ENCODE results near the gene PARP15.
A peak's percentile ranks its signal among the peaks of the same experiment; 100 is the strongest.
"Not testable (repeated sequence)": the region's sequence is repeated elsewhere in the genome, so short reads cannot be mapped to it uniquely, and the experiment has no call there.

The PARP15 gene

DNA sequence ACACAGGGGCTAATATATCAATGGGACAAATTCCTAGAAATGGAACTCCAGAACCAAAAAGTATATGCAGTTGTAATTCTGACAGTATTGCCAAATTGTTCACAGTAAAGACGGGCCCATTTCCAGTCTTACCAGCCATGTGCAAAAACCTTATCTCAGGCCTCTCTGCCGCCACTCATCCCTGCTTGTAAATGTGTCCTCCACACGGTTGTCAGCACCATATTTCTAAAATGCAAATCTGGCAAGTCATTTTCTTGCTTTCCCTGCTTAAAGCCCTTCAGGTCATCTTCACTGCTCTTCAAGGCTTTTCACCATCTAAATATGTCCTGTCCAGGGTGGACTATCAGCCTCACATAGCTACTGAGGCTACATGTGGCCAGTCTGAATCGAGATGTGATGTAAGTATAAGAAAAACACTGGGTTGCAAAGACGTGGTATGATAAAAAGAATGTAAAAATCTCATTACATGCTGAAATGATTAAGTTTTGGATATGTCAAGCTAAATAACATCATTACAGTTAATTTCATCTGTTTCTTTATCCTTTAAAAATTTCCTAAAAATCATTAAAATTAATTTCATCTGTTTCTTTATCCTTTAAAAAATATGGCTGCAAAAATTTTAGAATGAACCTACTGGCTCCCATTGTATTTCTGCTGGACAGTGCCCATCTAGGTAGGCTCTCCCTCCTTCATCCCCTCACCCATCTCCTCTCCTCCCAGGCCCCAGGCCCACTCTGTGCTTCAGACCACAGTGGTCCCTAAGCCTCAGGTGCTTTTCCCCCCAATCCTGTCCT, 14.3 kb upstream of the PARP15 start:
- Histone ChIP-seq H3K14ac (ENCODE audit: low read length) (no peak overlapping the region), H4K12ac (ENCODE audit: low read depth, low read length) (no peak overlapping the region), H3K18ac (ENCODE audit: low read length) (no peak overlapping the region), H3K36me3 (ENCODE audit: control insufficient read depth in 1 of 2, insufficient read depth in 2 of 2, low read length in 2 of 2) (no peaks in the 10 kb centered on the region), H3K79me1 (ENCODE audit: low read length) (peaks cover 8% of the 10 kb centered on the region), H2BK120ac (ENCODE audit: insufficient read depth, low read length, poor library complexity) (peak overlapping the region; percentile 6), H2AFZ (ENCODE audit: insufficient read depth, low read length, poor library complexity) (peak overlapping the region; percentile 45), H3K4me1 (ENCODE audit: control insufficient read depth in 1 of 2, insufficient read depth in 2 of 2, low read length in 2 of 2) (peaks cover 0 to 3% of the 10 kb centered on the region in 2 experiments), H3K27ac (ENCODE audit: low read depth, low read length) (no peak overlapping the region), H3K27me3 (ENCODE audit: insufficient read depth, low read length) (no peaks in the 10 kb centered on the region), H4K91ac (ENCODE audit: low read depth, low read length) (no peak overlapping the region), H2AK5ac (ENCODE audit: low read length) (no peak overlapping the region), H4K8ac (ENCODE audit: low read depth, low read length) (peak overlapping the region; percentile 61), H3K23ac (ENCODE audit: low read length) (no peak overlapping the region), H3K4me2 (ENCODE audit: low read length) (no peak overlapping the region), H3K4ac (ENCODE audit: low read depth, low read length) (no peak overlapping the region), H3K4me3 (ENCODE audit: low read depth, low read length) (no peak overlapping the region), H2BK5ac (ENCODE audit: low read depth, low read length, poor library complexity) (no peak overlapping the region), H3K9ac (ENCODE audit: low read length) (no peak overlapping the region), H3K79me2 (ENCODE audit: control insufficient read depth, insufficient read depth, low read length, poor library complexity) (peaks cover 5% of the 10 kb centered on the region), H2BK12ac (ENCODE audit: low read length) (peak overlapping the region; percentile 82), H3K9me3 (ENCODE audit: insufficient read depth, low read depth, low read length) (no peaks in the 10 kb centered on the region)
- DNase-seq = no peak
- no CpG with 5 or more reads among the region's 5 CpGs for WGBS (ENCODE audit: extremely low coverage, insufficient coverage, insufficient read length)

DNA sequence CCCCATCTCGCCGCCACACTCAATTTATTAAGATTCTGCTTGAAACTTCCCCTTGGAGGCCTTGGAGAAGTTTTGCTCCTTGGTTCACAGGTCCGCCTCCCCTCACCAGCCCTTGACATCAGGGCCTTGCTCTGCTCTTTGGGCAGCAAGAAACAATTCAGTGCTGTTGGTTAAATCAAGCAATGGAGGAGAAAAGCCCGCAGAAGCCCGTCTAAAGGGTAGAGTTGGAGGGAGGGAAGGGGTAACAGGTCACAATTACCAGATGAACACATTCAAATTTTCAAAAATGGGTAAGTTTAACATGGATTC, 13.8 kb upstream of the PARP15 start:
- H3K27me3 ChIP-seq (ENCODE audit: insufficient read depth, low read length) = no peaks in the 10 kb centered on the region
- H3K14ac ChIP-seq (ENCODE audit: low read length) = no peak overlapping the region
- no CpG with 5 or more reads among the region's 5 CpGs for WGBS (ENCODE audit: extremely low coverage, insufficient coverage, insufficient read length)

DNA sequence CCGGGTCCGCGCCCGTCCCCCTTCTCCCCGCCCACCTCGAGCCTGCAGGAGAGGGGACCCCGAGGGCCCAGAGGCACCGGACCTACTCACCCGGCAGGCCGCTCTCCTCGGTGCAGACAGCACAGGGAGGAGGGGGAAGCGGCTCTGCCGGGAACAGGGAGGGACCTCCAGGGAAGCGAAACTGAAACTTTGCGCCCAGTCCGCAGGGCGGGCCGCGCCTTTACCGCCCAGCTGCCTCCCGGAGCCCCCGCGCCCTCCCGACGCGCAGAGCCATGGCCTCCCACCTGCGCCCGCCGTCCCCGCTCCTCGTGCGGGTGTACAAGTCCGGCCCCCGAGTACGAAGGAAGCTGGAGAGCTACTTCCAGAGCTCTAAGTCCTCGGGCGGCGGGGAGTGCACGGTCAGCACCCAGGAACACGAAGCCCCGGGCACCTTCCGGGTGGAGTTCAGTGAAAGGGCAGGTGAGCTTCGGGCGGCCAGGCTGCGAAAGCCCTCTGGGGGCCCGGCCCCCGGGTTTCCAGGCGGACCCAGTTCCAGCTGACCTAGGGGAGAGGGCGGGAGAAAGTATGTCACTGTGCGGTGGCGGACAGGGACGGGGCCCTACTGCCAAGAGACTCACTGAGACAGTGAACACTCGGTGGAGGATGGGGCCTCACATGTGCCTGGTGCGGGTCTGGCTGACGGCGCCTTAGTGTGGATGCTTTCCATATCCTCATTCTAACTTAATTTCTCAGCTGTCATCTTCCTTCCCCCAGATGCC, 13.1 kb upstream of the PARP15 start, which contains the start of the genes DTX3L and PARP9:
Gene DTX3L, plus strand, starts transcription at position 184 of the 758 bp plus-strand sequence. Its CDS starts 89 bp downstream, at position 273.
Gene PARP9, minus strand, starts transcription at position 146 of the 758 bp plus-strand sequence. CDS start 4,680 bp downstream, outside the sequence.
- Histone ChIP-seq H3K36me3 (ENCODE audit: control insufficient read depth in 1 of 2, insufficient read depth in 2 of 2, low read length in 2 of 2) (no peaks in the 10 kb centered on the region), H2BK5ac (ENCODE audit: low read depth, low read length, poor library complexity) (no peak within 1 kb of the TSS), H3K79me1 (ENCODE audit: low read length) (peaks cover 8% of the 10 kb centered on the region), H2BK12ac (ENCODE audit: low read length) (peak within 1 kb of the TSS; percentile 82), H3K9ac (ENCODE audit: low read length) (no peak within 1 kb of the TSS), H3K4me2 (ENCODE audit: low read length) (peak within 1 kb of the TSS; percentile 78), H2AFZ (ENCODE audit: insufficient read depth, low read length, poor library complexity) (peak within 1 kb of the TSS; percentile 50), H2BK120ac (ENCODE audit: insufficient read depth, low read length, poor library complexity) (peak within 1 kb of the TSS; percentile 44), H3K79me2 (ENCODE audit: control insufficient read depth, insufficient read depth, low read length, poor library complexity) (peaks cover 5% of the 10 kb centered on the region), H4K8ac (ENCODE audit: low read depth, low read length) (peak within 1 kb of the TSS; percentile 75), H3K9me3 (ENCODE audit: insufficient read depth, low read depth, low read length) (no peaks in the 10 kb centered on the region), H3K4me3 (ENCODE audit: low read depth, low read length) (peak within 1 kb of the TSS; percentile 75), H3K27ac (ENCODE audit: low read depth, low read length) (no peak within 1 kb of the TSS), H3K4me1 (ENCODE audit: control insufficient read depth in 1 of 2, insufficient read depth in 2 of 2, low read length in 2 of 2) (peaks cover 0 to 3% of the 10 kb centered on the region in 2 experiments), H4K12ac (ENCODE audit: low read depth, low read length) (peak within 1 kb of the TSS; percentile 49), H3K23ac (ENCODE audit: low read length) (no peak within 1 kb of the TSS), H3K27me3 (ENCODE audit: insufficient read depth, low read length) (no peaks in the 10 kb centered on the region), H3K14ac (ENCODE audit: low read length) (peak within 1 kb of the TSS; percentile 46), H4K91ac (ENCODE audit: low read depth, low read length) (peak within 1 kb of the TSS; percentile 85), H2AK5ac (ENCODE audit: low read length) (no peak within 1 kb of the TSS), H3K18ac (ENCODE audit: low read length) (peak within 1 kb of the TSS; percentile 78), H3K4ac (ENCODE audit: low read depth, low read length) (no peak within 1 kb of the TSS)
- DNase-seq = peak; percentile 72 to 84
- WGBS (ENCODE audit: extremely low coverage, insufficient coverage, insufficient read length) = no CpG with 5 or more reads among the region's 56 CpGs

More for the DNA sequence above, 13.8 kb upstream of the PARP15 start:
- Histone ChIP-seq H3K9ac (ENCODE audit: low read length) (no peak overlapping the region), H3K4me3 (ENCODE audit: low read depth, low read length) (no peak overlapping the region), H3K4me1 (ENCODE audit: control insufficient read depth in 1 of 2, insufficient read depth in 2 of 2, low read length in 2 of 2) (peaks cover 0 to 3% of the 10 kb centered on the region in 2 experiments), H2BK5ac (ENCODE audit: low read depth, low read length, poor library complexity) (no peak overlapping the region), H3K4ac (ENCODE audit: low read depth, low read length) (no peak overlapping the region), H3K18ac (ENCODE audit: low read length) (no peak overlapping the region), H3K79me2 (ENCODE audit: control insufficient read depth, insufficient read depth, low read length, poor library complexity) (peaks cover 5% of the 10 kb centered on the region), H2AK5ac (ENCODE audit: low read length) (no peak overlapping the region), H3K9me3 (ENCODE audit: insufficient read depth, low read depth, low read length) (no peaks in the 10 kb centered on the region), H3K4me2 (ENCODE audit: low read length) (no peak overlapping the region), H4K91ac (ENCODE audit: low read depth, low read length) (no peak overlapping the region), H2BK12ac (ENCODE audit: low read length) (peak overlapping the region; percentile 82), H3K79me1 (ENCODE audit: low read length) (peaks cover 8% of the 10 kb centered on the region), H3K23ac (ENCODE audit: low read length) (no peak overlapping the region), H2BK120ac (ENCODE audit: insufficient read depth, low read length, poor library complexity) (peak overlapping the region; percentile 6), H3K36me3 (ENCODE audit: control insufficient read depth in 1 of 2, insufficient read depth in 2 of 2, low read length in 2 of 2) (no peaks in the 10 kb centered on the region), H2AFZ (ENCODE audit: insufficient read depth, low read length, poor library complexity) (peak overlapping the region; percentile 45), H3K27ac (ENCODE audit: low read depth, low read length) (no peak overlapping the region), H4K12ac (ENCODE audit: low read depth, low read length) (no peak overlapping the region), H4K8ac (ENCODE audit: low read depth, low read length) (peak overlapping the region; percentile 61)
- peak in 1 of 2 donors; percentile 24 for DNase-seq

DNA sequence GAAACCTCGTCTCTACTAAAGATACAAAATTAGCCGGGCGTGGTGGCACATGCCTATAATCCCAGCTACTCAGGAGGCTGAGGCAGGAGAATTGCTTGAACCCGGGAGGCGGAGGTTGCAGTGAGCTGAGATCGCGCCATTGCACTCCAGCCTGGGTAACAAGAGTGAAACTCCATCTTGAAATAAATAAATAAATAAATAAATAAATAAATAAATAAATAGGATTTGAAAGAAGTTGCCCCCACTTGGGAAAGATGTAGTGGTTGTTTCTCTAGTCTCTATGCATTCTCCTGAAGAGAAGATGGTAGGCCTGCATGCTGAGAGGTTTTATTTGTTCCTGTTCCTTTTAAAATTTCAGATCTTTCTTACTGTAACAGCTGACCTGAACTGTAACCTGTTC, 9.3 kb upstream of the PARP15 start:
- not testable (repeated sequence) for H3K4me2 ChIP-seq (ENCODE audit: low read length); H3K79me2 ChIP-seq (ENCODE audit: control insufficient read depth, insufficient read depth, low read length, poor library complexity); H2BK120ac ChIP-seq (ENCODE audit: insufficient read depth, low read length, poor library complexity); H3K4me3 ChIP-seq (ENCODE audit: low read depth, low read length); DNase-seq; H3K27me3 ChIP-seq (ENCODE audit: insufficient read depth, low read length); H2AK5ac ChIP-seq (ENCODE audit: low read length); H3K14ac ChIP-seq (ENCODE audit: low read length); H2AFZ ChIP-seq (ENCODE audit: insufficient read depth, low read length, poor library complexity); H2BK12ac ChIP-seq (ENCODE audit: low read length); H3K4me1 ChIP-seq (ENCODE audit: control insufficient read depth in 1 of 2, insufficient read depth in 2 of 2, low read length in 2 of 2); H3K36me3 ChIP-seq (ENCODE audit: control insufficient read depth in 1 of 2, insufficient read depth in 2 of 2, low read length in 2 of 2); H4K8ac ChIP-seq (ENCODE audit: low read depth, low read length); H3K18ac ChIP-seq (ENCODE audit: low read length); H3K79me1 ChIP-seq (ENCODE audit: low read length); H4K12ac ChIP-seq (ENCODE audit: low read depth, low read length); H3K9me3 ChIP-seq (ENCODE audit: insufficient read depth, low read depth, low read length); H3K23ac ChIP-seq (ENCODE audit: low read length); H3K4ac ChIP-seq (ENCODE audit: low read depth, low read length); H2BK5ac ChIP-seq (ENCODE audit: low read depth, low read length, poor library complexity); H3K9ac ChIP-seq (ENCODE audit: low read length); H3K27ac ChIP-seq (ENCODE audit: low read depth, low read length); H4K91ac ChIP-seq (ENCODE audit: low read depth, low read length)
- WGBS (ENCODE audit: extremely low coverage, insufficient coverage, insufficient read length) = no CpG with 5 or more reads among the region's 7 CpGs
